GM21786 (cell line): ENCODE data around the gene C11orf54.
"Not testable (repeated sequence)": the region's sequence is repeated elsewhere in the genome, so short reads cannot be mapped to it uniquely, and the experiment has no call there.

Source experiments
- ATAC-seq: cut with Tn5 transposase; IDR thresholded peaks from one replicate; pipeline ENCODE4 v1.9.1; 2021; ENCODE audit not compliant: unreplicated experiment

The C11orf54 gene

GRCh38 chr11:93734427-93735222, 6.8 kb upstream of the C11orf54 start:
- ATAC-seq, result no peak

- no peak for ATAC-seq
Measured at GRCh38 chr11:93735627-93736026, 5.8 kb upstream of the C11orf54 start.

GRCh38 chr11:93736129-93736528, 5.3 kb upstream of the C11orf54 start:
- no peak for ATAC-seq

- ATAC-seq, result no peak
Measured at GRCh38 chr11:93737904-93738612, 3.4 kb upstream of the C11orf54 start.

- no peak for ATAC-seq
Measured at GRCh38 chr11:93738647-93739081, 2.8 kb upstream of the C11orf54 start.

- peak; percentile 22 for ATAC-seq
Measured at GRCh38 chr11:93740031-93740729, 1.3 kb upstream of the C11orf54 start.

GRCh38 chr11:93740730-93741093, 760 bp upstream of the C11orf54 start:
- ATAC-seq, result peak; percentile 33

GRCh38 chr11:93741882-93742226, 382 bp downstream of the C11orf54 start:
- ATAC-seq, result peak; percentile 9

- no peak for ATAC-seq
Measured at GRCh38 chr11:93743291-93743690, 1.8 kb downstream of the C11orf54 start.

GRCh38 chr11:93744669-93745004, 3.2 kb downstream of the C11orf54 start:
- no peak for ATAC-seq

GRCh38 chr11:93745005-93745755, 3.7 kb downstream of the C11orf54 start:
- not testable (repeated sequence) for ATAC-seq

- no peak for ATAC-seq
Measured at GRCh38 chr11:93746101-93746500, 4.6 kb downstream of the C11orf54 start.

GRCh38 chr11:93747122-93747521, 5.7 kb downstream of the C11orf54 start:
- peak; percentile 90 for ATAC-seq

GRCh38 chr11:93751001-93751400, 9.5 kb downstream of the C11orf54 start:
- no peak for ATAC-seq

GRCh38 chr11:93753241-93753640, 11.8 kb downstream of the C11orf54 start:
- ATAC-seq, result no peak

- ATAC-seq, result peak; percentile 58
Measured at GRCh38 chr11:93756748-93757147, 15.3 kb downstream of the C11orf54 start.

GRCh38 chr11:93757301-93757700, 15.8 kb downstream of the C11orf54 start:
- no peak for ATAC-seq

GRCh38 chr11:93757924-93758865, 16.7 kb downstream of the C11orf54 start:
- no peak for ATAC-seq

- not testable (repeated sequence) for ATAC-seq
Measured at GRCh38 chr11:93759123-93759522, 17.7 kb downstream of the C11orf54 start.

- no peak for ATAC-seq
Measured at GRCh38 chr11:93761910-93762309, 20.4 kb downstream of the C11orf54 start.
